Tibial nerve (tissue), 4 donors: ENCODE results near the gene FGD5.

Source experiments
- CTCF ChIP-seq, 5 experiments: fragments of 200-600 bp in 3 of 5; fragments of 450-650 bp in 2 of 5; sonication (generic) in 3 of 5; IDR thresholded peaks; one replicate each; pipeline ENCODE4 v1.5.1; 2016 to 2019; ENCODE audit warnings: antibody characterized with exemption in 5 of 5, mild to moderate bottlenecking in 3 of 5, moderate library complexity in 2 of 5
- EP300 ChIP-seq, 2 donors: sonication (generic); formaldehyde crosslinking; IDR thresholded peaks; one replicate each; pipeline ENCODE4 v1.6.1; 2017; ENCODE audit warnings: antibody characterized with exemption in 2 of 2, mild to moderate bottlenecking in 1 of 2
- POLR2A ChIP-seq, 2 donors: fragments of 450-650 bp; IDR thresholded peaks; one replicate each; pipeline ENCODE4 v1.6.1; 2017; ENCODE audit warnings: antibody characterized with exemption in 2 of 2, mild to moderate bottlenecking in 2 of 2, moderate library complexity in 2 of 2

- no peak for TF ChIP-seq POLR2A (IDR thresholded peaks at IDR 0.05)
- TF ChIP-seq CTCF (IDR thresholded peaks at IDR 0.05), result no peak
- no peak for TF ChIP-seq EP300 (IDR thresholded peaks at IDR 0.05)
Observed at GRCh38 chr3:14875411-14876175, 56.8 kb downstream of the FGD5 start.
